Activated CD8-positive, alpha-beta T cell treated with anti-CD3 and anti-CD28 coated beads for 36 hours (primary cell): Measurements from ENCODE around the gene GPSM3. TPM values are rescaled to one million over a fixed set of nuclear protein-coding genes. Genes with fewer than 3 reads are reported as not detected.

ENCODE experiments used
- ATAC-seq: fragments of 200-7000 bp; cut with Tn5 transposase; one replicate; pipeline ENCODE4 v1.10.0; 2021; ENCODE audit warnings: mild to moderate bottlenecking, moderate library complexity
- CTCF ChIA-PET: fragments of 350-600 bp; sonication (Branson Sonifier 250); formaldehyde crosslinking; loops from one replicate; lab custom pipeline; 2021; ENCODE audit warnings: antibody characterized with exemption; lab: Charles Lee
- POLR2A ChIA-PET: fragments of 350-600 bp; sonication (Branson Sonifier 250); formaldehyde crosslinking; loops from one replicate; lab custom pipeline; 2021; ENCODE audit warnings: antibody characterized with exemption; lab: Charles Lee
- DNase-seq: peaks from one replicate; pipeline ENCODE4 v3.0.0-alpha.2; 2020
- H3K27ac Mint-ChIP-seq: one replicate; pipeline ENCODE4 v1.8.0; 2021; ENCODE audit warnings: mild to moderate bottlenecking, mixed read lengths
- H3K27me3 Mint-ChIP-seq: one replicate; pipeline ENCODE4 v1.8.0; 2021; ENCODE audit warnings: mixed read lengths
- H3K36me3 Mint-ChIP-seq: one replicate; pipeline ENCODE4 v1.8.0; 2021; ENCODE audit warnings: low read depth, mixed read lengths
- H3K4me1 Mint-ChIP-seq: one replicate; pipeline ENCODE4 v1.8.0; 2021; ENCODE audit warnings: low read depth, mixed read lengths
- H3K4me3 Mint-ChIP-seq: one replicate; pipeline ENCODE4 v1.8.0; 2021; ENCODE audit warnings: mild to moderate bottlenecking, moderate library complexity, mixed read lengths
- H3K9me3 Mint-ChIP-seq: one replicate; pipeline ENCODE4 v1.8.0; 2021; ENCODE audit warnings: mixed read lengths
- intact Hi-C: fragments of 100-400 bp; cut with micrococcal nuclease; formaldehyde crosslinking; loops from one replicate; pipeline ENCODE4 v1.10.0; 2022
- total RNA-seq, 2 experiments: library from RNA; stranded (reverse); gene quantifications; one replicate each; pipeline ENCODE4 v1.2.3, GENCODE V29; 2021
- TF ChIP-seq, protein P1 (sequence below): fragments of 200-600 bp; IDR thresholded peaks from one replicate; pipeline ENCODE4 v1.8.0; 2022; ENCODE audit warnings: antibody characterized with exemption, mild to moderate bottlenecking

Gene GPSM3
- total RNA-seq, 2 experiments from 2014 or later = 67.8 to 68.7 TPM

DNA sequence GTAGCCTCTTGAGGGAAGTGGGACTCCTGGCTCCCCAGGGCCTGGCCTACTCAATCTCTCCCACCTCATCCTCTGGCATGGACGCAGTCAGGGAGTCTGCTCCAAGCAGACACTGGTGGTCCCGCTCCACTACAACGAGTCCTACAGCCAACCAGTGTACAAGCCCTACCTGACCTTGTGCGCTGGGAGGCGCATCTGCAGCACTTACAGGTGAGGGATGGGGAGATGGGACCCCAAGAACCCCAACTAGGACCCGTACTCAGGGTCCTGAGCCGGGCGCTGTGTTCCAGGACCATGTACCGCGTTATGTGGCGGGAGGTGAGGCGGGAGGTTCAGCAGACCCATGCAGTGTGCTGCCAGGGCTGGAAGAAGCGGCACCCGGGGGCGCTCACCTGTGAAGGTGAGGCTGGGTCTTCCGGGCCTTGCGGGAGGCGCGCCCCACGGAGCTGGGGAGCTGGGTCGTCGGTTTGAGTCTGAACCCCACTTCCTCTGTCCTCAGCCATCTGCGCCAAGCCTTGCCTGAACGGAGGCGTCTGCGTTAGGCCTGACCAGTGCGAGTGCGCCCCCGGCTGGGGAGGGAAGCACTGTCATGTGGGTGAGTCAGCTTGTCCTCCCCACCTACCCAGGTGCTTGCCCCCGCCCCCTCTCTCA is 25.9 kb downstream of the GPSM3 start:
- intact Hi-C loops = no loop called here

DNA sequence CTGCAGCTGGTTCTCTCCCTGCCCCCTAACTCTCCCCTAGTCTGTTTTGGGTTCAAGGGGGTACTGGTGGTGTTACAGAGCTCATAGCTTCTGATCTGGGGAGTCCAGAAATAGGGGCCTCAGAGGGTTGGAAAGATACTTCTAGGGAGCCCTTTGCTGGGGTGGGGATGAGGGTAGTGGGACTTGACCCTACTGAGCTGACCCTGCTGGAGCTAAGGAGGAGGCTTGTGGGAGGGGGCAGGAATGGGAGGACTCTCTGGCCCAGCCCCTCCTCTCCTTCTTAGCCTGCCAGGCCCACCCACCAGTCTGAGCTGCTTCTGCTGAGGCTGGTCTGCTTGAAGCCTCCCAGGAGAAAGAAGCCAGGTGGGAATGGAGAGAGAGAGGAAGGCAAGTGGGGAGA is 28.1 kb downstream of the GPSM3 start, which contains the start of gene EGFL8:
EGFL8 (plus strand) TSS at position 301 of the 400 bp plus-strand sequence. CDS start 1,571 bp downstream, outside the sequence.
- no peaks in the 10 kb centered on the region for H3K9me3 Mint-ChIP-seq

More for the DNA sequence above, 25.9 kb downstream of the GPSM3 start:
- Mint-ChIP-seq H3K9me3 (no peaks in the 10 kb centered on the region), H3K27me3 (no peaks in the 10 kb centered on the region), H3K4me3 (no peak overlapping the region), H3K4me1 (peaks cover 7% of the 10 kb centered on the region), H3K27ac (no peak overlapping the region), H3K36me3 (peaks cover 26% of the 10 kb centered on the region)
- ChIA-PET POLR2A (no interaction called here), CTCF (interaction anchor here (1.4 kb wide), 1 partner anchor 48 kb away, joined by 4 read pairs; no protein-coding TSS in a partner anchor)
- TF ChIP-seq, protein P1, sequence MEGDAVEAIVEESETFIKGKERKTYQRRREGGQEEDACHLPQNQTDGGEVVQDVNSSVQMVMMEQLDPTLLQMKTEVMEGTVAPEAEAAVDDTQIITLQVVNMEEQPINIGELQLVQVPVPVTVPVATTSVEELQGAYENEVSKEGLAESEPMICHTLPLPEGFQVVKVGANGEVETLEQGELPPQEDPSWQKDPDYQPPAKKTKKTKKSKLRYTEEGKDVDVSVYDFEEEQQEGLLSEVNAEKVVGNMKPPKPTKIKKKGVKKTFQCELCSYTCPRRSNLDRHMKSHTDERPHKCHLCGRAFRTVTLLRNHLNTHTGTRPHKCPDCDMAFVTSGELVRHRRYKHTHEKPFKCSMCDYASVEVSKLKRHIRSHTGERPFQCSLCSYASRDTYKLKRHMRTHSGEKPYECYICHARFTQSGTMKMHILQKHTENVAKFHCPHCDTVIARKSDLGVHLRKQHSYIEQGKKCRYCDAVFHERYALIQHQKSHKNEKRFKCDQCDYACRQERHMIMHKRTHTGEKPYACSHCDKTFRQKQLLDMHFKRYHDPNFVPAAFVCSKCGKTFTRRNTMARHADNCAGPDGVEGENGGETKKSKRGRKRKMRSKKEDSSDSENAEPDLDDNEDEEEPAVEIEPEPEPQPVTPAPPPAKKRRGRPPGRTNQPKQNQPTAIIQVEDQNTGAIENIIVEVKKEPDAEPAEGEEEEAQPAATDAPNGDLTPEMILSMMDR = no peak
- DNase-seq (no peak), ATAC-seq (no peak)

DNA sequence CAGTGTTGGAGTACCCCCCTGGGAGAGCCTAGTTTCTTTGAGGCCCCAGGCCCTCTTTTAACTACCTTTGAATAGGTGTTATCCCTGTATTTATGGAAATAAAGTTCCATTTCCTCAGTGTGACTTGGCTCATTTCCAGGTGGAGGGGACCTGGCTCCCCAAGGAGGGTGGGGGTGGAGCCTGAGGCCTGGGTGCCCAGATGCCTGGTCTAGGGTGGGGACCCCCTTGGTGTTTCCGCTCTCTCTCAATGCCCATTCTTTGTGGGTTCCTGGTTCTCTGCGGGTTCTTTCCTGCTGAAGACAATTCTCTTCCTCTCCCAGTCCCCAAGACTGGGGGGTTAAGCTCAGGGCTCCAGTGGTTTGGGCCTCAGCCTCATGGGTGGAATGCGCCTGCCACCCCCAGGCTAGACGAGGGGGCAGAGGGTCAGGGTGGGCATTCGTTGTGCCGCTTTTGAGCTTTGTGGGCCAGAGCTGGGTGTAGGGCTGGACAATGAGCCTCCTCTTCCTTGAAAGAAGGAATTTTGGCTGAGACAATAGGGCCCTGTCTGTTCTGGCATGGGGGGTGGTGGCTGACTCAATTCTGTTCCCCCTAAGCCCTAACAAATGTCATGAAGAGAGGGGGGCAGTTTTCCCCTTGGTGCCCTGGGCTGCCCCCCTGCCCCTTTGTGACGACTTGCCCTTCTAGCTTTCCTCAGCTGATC is 28.7 kb downstream of the GPSM3 start:
- Mint-ChIP-seq H3K9me3 (no peaks in the 10 kb centered on the region), H3K4me3 (no peak overlapping the region), H3K4me1 (peaks cover 2% of the 10 kb centered on the region), H3K27me3 (no peaks in the 10 kb centered on the region), H3K27ac (no peak overlapping the region), H3K36me3 (peaks cover 19% of the 10 kb centered on the region)
- ATAC-seq (no peak), DNase-seq (no peak)
- ChIA-PET CTCF (interaction anchor here (1.2 to 2.9 kb wide), 3 partner anchors 27 to 47 kb away, joined by 3 to 7 read pairs (median 3); no protein-coding TSS in a partner anchor), POLR2A (interaction anchor here (1.1 kb wide), 1 partner anchor 10 kb away, joined by 4 read pairs; no protein-coding TSS in a partner anchor)
- TF ChIP-seq, protein P1 = no peak
- intact Hi-C loops = no loop called here

More for the DNA sequence above, 28.1 kb downstream of the GPSM3 start, which contains the start of gene EGFL8:
- Mint-ChIP-seq H3K4me1 (peaks cover 4% of the 10 kb centered on the region), H3K27ac (no peak within 1 kb of the TSS), H3K4me3 (no peak within 1 kb of the TSS), H3K27me3 (no peaks in the 10 kb centered on the region), H3K36me3 (peaks cover 23% of the 10 kb centered on the region)
- CTCF ChIA-PET = interaction anchor here (1.2 to 2.9 kb wide), 4 partner anchors 9 to 47 kb away, joined by 3 to 7 read pairs (median 4); no protein-coding TSS in a partner anchor
- ATAC-seq (no peak), DNase-seq (no peak)
- TF ChIP-seq, protein P1 = no peak
- intact Hi-C loops = no loop called here
- POLR2A ChIA-PET = interaction anchor here (1.1 kb wide), 1 partner anchor 10 kb away, joined by 4 read pairs; no protein-coding TSS in a partner anchor

DNA sequence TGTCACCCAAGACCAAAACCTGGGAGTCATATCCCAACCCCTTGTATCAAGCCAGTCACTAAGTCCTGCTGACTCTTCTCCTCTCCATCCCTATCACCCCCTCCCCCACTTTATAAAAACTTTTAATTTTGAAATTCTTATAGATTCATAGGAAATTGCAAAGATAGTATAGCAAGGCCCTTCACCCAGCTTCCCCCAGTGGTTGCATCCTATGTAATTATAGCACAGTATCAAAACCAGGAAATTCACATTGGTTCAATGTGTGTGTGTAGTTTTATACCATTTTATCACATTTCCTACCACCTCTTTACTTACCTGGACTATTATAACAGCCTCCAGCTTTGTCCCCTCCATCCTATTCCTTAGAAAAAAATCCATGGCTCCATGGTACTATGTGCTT is 34.4 kb downstream of the GPSM3 start:
- Mint-ChIP-seq H3K4me1 (peaks cover 15% of the 10 kb centered on the region), H3K27ac (no peak overlapping the region), H3K9me3 (no peaks in the 10 kb centered on the region), H3K36me3 (peaks cover 18% of the 10 kb centered on the region), H3K4me3 (no peak overlapping the region), H3K27me3 (no peaks in the 10 kb centered on the region)
- DNase-seq (no peak), ATAC-seq (no peak)
- intact Hi-C loops = loop anchor here (5.0 kb wide), 1 partner anchor 41 kb away; no protein-coding TSS in a partner anchor
- POLR2A ChIA-PET = interaction anchor here (0.6 to 1.1 kb wide), 2 partner anchors 28 to 72 kb away, joined by 3 read pairs; partner anchors contain the start of gene FKBPL
- TF ChIP-seq, protein P1 = no peak
- CTCF ChIA-PET = interaction anchor here (1.0 to 1.2 kb wide), 4 partner anchors 9 to 627 kb away, joined by 3 to 6 read pairs (median 3); no protein-coding TSS in a partner anchor
